Measurements from ENCODE around the gene C1QL1.

DNA sequence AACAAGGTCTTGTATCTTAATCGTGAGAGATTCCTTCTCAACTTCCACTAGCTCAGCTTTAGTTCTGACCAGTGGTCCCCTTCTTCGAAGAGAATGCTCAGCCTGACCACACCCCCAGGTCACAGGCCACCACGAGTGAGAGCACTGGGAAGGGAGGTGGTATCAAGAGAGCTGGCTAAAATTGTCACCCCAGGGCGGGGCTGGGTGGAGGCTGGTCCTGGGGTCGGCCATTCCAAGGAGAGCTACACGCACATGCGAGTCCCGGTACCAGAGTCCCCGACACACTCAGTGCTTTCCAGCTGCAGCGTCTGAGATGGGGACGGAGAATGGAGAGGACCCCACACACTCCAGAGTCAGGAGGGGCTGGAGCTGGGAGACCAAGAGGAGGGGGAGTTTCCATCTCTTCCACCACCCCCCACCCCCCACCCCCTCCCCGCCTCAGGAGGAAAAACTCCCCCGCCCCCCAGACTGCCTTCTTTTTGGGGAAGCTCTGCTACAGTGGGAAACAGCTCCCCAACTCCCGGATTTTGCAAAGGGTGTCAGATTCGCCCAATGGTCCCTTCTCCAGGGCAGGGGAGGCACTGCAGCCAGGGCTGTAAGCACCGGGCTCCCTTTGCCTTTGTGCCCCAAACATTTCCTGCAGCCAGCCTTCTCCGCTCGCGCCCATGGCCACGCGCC, 1.6 kb downstream of the C1QL1 start:
- TF ChIP-seq TAF1 (IDR thresholded peaks at IDR 0.05; ENCODE audit: low read depth), result no peak
- no peak for TF ChIP-seq EZH2 (IDR thresholded peaks at IDR 0.05; ENCODE audit: borderline replicate concordance, insufficient read depth, low read length, poor library complexity, severe bottlenecking)
- TF ChIP-seq, protein P1, sequence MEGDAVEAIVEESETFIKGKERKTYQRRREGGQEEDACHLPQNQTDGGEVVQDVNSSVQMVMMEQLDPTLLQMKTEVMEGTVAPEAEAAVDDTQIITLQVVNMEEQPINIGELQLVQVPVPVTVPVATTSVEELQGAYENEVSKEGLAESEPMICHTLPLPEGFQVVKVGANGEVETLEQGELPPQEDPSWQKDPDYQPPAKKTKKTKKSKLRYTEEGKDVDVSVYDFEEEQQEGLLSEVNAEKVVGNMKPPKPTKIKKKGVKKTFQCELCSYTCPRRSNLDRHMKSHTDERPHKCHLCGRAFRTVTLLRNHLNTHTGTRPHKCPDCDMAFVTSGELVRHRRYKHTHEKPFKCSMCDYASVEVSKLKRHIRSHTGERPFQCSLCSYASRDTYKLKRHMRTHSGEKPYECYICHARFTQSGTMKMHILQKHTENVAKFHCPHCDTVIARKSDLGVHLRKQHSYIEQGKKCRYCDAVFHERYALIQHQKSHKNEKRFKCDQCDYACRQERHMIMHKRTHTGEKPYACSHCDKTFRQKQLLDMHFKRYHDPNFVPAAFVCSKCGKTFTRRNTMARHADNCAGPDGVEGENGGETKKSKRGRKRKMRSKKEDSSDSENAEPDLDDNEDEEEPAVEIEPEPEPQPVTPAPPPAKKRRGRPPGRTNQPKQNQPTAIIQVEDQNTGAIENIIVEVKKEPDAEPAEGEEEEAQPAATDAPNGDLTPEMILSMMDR (IDR thresholded peaks at IDR 0.05; ENCODE audit: poor library complexity, severe bottlenecking), result no peak
- TF ChIP-seq, protein P2, sequence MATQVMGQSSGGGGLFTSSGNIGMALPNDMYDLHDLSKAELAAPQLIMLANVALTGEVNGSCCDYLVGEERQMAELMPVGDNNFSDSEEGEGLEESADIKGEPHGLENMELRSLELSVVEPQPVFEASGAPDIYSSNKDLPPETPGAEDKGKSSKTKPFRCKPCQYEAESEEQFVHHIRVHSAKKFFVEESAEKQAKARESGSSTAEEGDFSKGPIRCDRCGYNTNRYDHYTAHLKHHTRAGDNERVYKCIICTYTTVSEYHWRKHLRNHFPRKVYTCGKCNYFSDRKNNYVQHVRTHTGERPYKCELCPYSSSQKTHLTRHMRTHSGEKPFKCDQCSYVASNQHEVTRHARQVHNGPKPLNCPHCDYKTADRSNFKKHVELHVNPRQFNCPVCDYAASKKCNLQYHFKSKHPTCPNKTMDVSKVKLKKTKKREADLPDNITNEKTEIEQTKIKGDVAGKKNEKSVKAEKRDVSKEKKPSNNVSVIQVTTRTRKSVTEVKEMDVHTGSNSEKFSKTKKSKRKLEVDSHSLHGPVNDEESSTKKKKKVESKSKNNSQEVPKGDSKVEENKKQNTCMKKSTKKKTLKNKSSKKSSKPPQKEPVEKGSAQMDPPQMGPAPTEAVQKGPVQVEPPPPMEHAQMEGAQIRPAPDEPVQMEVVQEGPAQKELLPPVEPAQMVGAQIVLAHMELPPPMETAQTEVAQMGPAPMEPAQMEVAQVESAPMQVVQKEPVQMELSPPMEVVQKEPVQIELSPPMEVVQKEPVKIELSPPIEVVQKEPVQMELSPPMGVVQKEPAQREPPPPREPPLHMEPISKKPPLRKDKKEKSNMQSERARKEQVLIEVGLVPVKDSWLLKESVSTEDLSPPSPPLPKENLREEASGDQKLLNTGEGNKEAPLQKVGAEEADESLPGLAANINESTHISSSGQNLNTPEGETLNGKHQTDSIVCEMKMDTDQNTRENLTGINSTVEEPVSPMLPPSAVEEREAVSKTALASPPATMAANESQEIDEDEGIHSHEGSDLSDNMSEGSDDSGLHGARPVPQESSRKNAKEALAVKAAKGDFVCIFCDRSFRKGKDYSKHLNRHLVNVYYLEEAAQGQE (IDR thresholded peaks at IDR 0.05; ENCODE audit: borderline replicate concordance), result no peak

Data from neural cell (in vitro differentiated cells).